22Rv1 (cell line): ENCODE results near the gene VGLL4.

Source experiments
- H3K27ac ChIP-seq: fragments of 450-650 bp; 2 replicates; pipeline ENCODE4 v1.5.1; 2017
- CTCF ChIP-seq: fragments of 450-650 bp; IDR thresholded peaks from 2 replicates; pipeline ENCODE4 v1.5.1; 2017; ENCODE audit warnings: mild to moderate bottlenecking
- ZFX ChIP-seq: fragments of 450-650 bp; IDR thresholded peaks from 2 replicates; pipeline ENCODE4 v1.6.1; 2017; ENCODE audit warnings: antibody characterized with exemption, borderline replicate concordance

VGLL4 gene

DNA sequence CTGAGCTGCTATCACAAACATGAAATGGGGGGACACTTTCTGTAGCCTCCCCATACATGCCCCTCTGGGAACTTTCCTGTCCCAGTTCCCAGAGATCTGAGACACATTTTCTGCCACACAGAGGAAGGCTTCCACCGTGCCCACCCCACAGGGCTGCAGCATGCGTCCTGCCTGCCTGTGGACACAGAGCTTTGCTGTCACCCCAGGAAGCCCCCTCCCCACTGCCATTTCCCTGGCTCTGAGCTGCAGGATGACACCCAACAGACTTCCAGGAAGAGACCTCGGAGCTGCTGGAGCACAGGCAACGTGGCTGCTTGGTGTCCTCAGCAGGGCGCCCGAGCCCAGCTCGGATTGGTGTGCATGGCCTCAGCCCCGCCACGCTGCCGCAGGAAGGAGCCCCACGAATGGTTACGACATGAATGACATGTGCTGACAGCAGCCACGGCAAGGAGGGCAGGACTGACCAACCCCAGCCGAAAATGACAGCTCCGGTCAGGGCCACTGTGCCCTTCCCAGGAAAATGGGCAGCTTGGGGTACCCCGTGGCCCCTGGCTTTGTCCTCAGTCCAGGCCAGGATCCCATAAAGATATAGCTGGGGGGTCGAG, 81.3 kb downstream of the VGLL4 start:
- TF ChIP-seq CTCF (no peak), ZFX (no peak)
- H3K27ac ChIP-seq = no peak overlapping the region

GRCh38 chr3:11560746-11561145, 83.0 kb downstream of the VGLL4 start:
- TF ChIP-seq CTCF = no peak
- no peak for TF ChIP-seq ZFX
- H3K27ac ChIP-seq = no peak overlapping the region

GRCh38 chr3:11559816-11560633, 83.7 kb downstream of the VGLL4 start:
- no peak for TF ChIP-seq ZFX
- no peak for TF ChIP-seq CTCF
- no peak overlapping the region for H3K27ac ChIP-seq

DNA sequence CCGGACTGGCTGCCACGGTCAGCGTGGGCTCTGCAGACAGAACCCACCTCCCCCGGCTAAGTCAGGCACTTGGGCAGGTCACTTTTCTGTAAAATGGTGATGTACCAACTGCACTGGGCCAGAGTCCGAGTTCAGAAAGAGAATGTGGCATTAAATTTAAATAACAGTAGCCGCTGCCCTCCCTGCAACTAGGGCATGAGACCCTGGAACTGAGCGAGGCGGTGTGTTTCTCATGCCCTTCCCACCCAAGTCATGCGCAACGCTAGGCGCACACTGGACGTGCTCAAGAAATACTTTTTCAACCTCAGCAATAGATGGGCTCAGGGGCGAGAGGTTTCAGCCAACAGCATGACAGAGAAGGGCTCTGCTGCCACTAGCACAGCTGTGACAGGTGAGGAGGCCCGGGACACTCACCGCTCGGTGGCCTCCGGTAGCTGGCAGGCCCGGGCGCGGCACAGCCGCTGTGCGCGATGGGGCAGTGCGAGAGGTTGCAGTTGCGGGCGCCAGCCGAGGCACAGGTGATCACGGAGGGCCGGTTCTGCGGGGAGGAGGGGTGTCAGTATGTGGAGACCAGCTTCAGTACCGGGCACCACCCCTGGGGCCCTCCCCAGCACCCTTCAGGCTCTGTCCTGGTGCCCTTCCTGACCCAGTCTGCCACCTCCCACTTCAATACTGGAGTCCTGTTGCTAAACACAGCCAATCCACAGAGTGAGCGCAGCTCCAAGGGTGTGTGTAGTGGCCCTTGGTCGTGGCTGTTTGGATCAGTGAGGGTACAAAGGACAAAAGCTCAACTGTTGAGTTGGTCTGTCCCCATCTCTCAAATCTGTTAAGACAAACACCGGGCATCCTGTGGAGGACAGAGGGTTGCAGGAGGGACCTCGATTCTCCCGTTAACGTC, 84.5 kb downstream of the VGLL4 start:
- H3K27ac ChIP-seq = no peak overlapping the region
- no peak for TF ChIP-seq CTCF
- TF ChIP-seq ZFX = no peak

GRCh38 chr3:11558411-11558903, 85.3 kb downstream of the VGLL4 start:
- TF ChIP-seq ZFX (no peak), CTCF (no peak)
- no peak overlapping the region for H3K27ac ChIP-seq

- H3K27ac ChIP-seq = no peak overlapping the region
These were observed 85.7 kb downstream of the VGLL4 start for GRCh38 chr3:11558002-11558401.

More at GRCh38 chr3:11558002-11558401, 85.7 kb downstream of the VGLL4 start:
- TF ChIP-seq CTCF = no peak
- no peak for TF ChIP-seq ZFX
